OCI-LY7 (cell line): Measurements from ENCODE around the gene SOX2. TPM values are rescaled to one million over a fixed set of nuclear protein-coding genes. Genes with fewer than 3 reads are reported as not detected.

ENCODE experiments used
- BruUV-seq: library from RNA; stranded (reverse); fragments of 400-500 nt; replicated peaks from 2 replicates; lab custom pipeline; 2021; lab: Mats Ljungman, UMichigan
- CTCF ChIA-PET: fragments of 300-600 bp; sonication (Branson Sonifier 250); formaldehyde crosslinking; loops from one replicate; lab custom pipeline; 2022; ENCODE audit warnings: antibody characterized with exemption; ENCODE audit not compliant: unreplicated experiment; lab: Charles Lee
- POLR2A ChIA-PET: fragments of 300-600 bp; sonication (Branson Sonifier 250); formaldehyde crosslinking; loops from one replicate; lab custom pipeline; 2022; ENCODE audit warnings: antibody characterized with exemption; lab: Charles Lee
- DNase-seq: peaks from one replicate; pipeline ENCODE4 v3.0.0-alpha.2; 2015; ENCODE audit warnings: low spot score
- H2AFZ ChIP-seq: fragments of 200-600 bp; sonication (generic), shearing (Covaris generic); 2 replicates; pipeline ENCODE4 v1.6.1; 2014; ENCODE audit warnings: mild to moderate bottlenecking, antibody characterized with exemption, low read length, moderate library complexity
- H3K27ac ChIP-seq: fragments of 200-600 bp; sonication (generic); 2 replicates; pipeline ENCODE4 v1.5.1; 2014; ENCODE audit warnings: mixed run types, low read depth, mild to moderate bottlenecking, moderate library complexity, low read length, inconsistent platforms; ENCODE audit not compliant: poor library complexity, severe bottlenecking
- H3K36me3 ChIP-seq: fragments of 200-600 bp; sonication (generic); 2 replicates; pipeline ENCODE4 v1.6.1; 2014; ENCODE audit warnings: mild to moderate bottlenecking, antibody characterized with exemption, low read length, moderate library complexity, mixed read lengths; ENCODE audit not compliant: insufficient read depth
- H3K4me1 ChIP-seq: fragments of 200-600 bp; sonication (generic); 2 replicates; pipeline ENCODE4 v1.5.1; 2014; ENCODE audit warnings: mild to moderate bottlenecking, low read length; ENCODE audit not compliant: insufficient read depth, poor library complexity, severe bottlenecking
- H3K4me2 ChIP-seq: fragments of 200-600 bp; sonication (generic); 2 replicates; pipeline ENCODE4 v1.6.1; 2014; ENCODE audit warnings: mild to moderate bottlenecking, low read length
- H3K4me3 ChIP-seq: fragments of 200-600 bp; sonication (generic); 2 replicates; pipeline ENCODE4 v1.5.1; 2014; ENCODE audit warnings: mild to moderate bottlenecking, low read depth, low read length; ENCODE audit not compliant: poor library complexity, severe bottlenecking
- H3K79me2 ChIP-seq: fragments of 200-600 bp; sonication (generic); 2 replicates; pipeline ENCODE4 v1.6.1; 2016; ENCODE audit warnings: low read depth, mild to moderate bottlenecking, low read length, moderate library complexity, mixed read lengths; ENCODE audit not compliant: insufficient read depth
- H3K9me2 ChIP-seq: fragments of 200-600 bp; sonication (generic); 2 replicates; pipeline ENCODE4 v1.6.1; 2016; ENCODE audit warnings: mild to moderate bottlenecking, low read length, mixed read lengths; ENCODE audit not compliant: insufficient read depth
- H3K9me3 ChIP-seq: fragments of 200-600 bp; sonication (generic); 2 replicates; pipeline ENCODE4 v1.6.1; 2014; ENCODE audit warnings: mild to moderate bottlenecking, mixed run types, low read length, mixed read lengths
- H4K20me1 ChIP-seq: fragments of 200-600 bp; sonication (generic); 2 replicates; pipeline ENCODE4 v1.6.1; 2014; ENCODE audit warnings: mild to moderate bottlenecking, antibody characterized with exemption, low read length, moderate library complexity, mixed read lengths; ENCODE audit not compliant: insufficient read depth
- CTCF ChIP-seq: fragments of 200-600 bp; sonication (generic); conservative IDR thresholded peaks from 2 replicates; pipeline ENCODE4 v1.5.1; 2014; ENCODE audit warnings: mild to moderate bottlenecking, antibody characterized with exemption, low read length, moderate library complexity, mixed read lengths
- EZH2phosphoT487 ChIP-seq: fragments of 200-600 bp; sonication (generic); IDR thresholded peaks from 2 replicates; pipeline ENCODE4 v1.6.1; 2018; ENCODE audit warnings: low read depth, borderline replicate concordance, mild to moderate bottlenecking, mixed run types, antibody characterized with exemption, low read length, moderate library complexity, mixed read lengths
- intact Hi-C: fragments of 100-400 bp; cut with micrococcal nuclease; formaldehyde crosslinking; loops from one replicate; pipeline ENCODE4 v1.10.0; 2022; ENCODE audit not compliant: unreplicated experiment
- total RNA-seq, 2 experiments: library from RNA; depleted of rRNA in 1 of 2; stranded (reverse); fragments of >200 nt in 1 of 2; shearing (Covaris generic) in 1 of 2; gene quantifications; 2 replicates each; pipeline ENCODE4 v1.2.3, GENCODE V29; 2014 to 2022

The SOX2 gene
- total RNA-seq, 2 experiments from 2014 or later = 11.3 to 33.5 TPM

- Histone ChIP-seq H3K9me3 (no peaks in the 10 kb centered on the region), H3K79me2 (no peaks in the 10 kb centered on the region), H4K20me1 (no peaks in the 10 kb centered on the region), H3K4me1 (peaks cover 29% of the 10 kb centered on the region), H3K4me3 (peak overlapping the region; percentile 55), H3K4me2 (peak overlapping the region; percentile 75), H2AFZ (peak overlapping the region; percentile 95), H3K9me2 (no peaks in the 10 kb centered on the region), H3K27ac (no peak overlapping the region), H3K36me3 (no peaks in the 10 kb centered on the region)
- no peak for DNase-seq
- ChIA-PET POLR2A (interaction anchor here (0.6 to 1.4 kb wide), 6 partner anchors 17 to 994 kb away, joined by 3 to 6 read pairs (median 4); no protein-coding TSS in a partner anchor), CTCF (interaction anchor here (0.6 to 2.1 kb wide), 7 partner anchors 13 to 749 kb away, joined by 3 to 14 read pairs (median 3); no protein-coding TSS in a partner anchor)
- TF ChIP-seq CTCF (no peak), EZH2phosphoT487 (no peak)
- BruUV-seq = no TSS peak
- intact Hi-C loops = loop anchor here (2.0 to 5.0 kb wide), 3 partner anchors 214 to 599 kb away; no protein-coding TSS in a partner anchor
Observed at GRCh38 chr3:181701096-181701495, 10.6 kb upstream of the SOX2 start.

GRCh38 chr3:181703601-181704420, 7.9 kb upstream of the SOX2 start:
- CTCF ChIA-PET = no interaction called here
- intact Hi-C loops = loop anchor here (5.0 kb wide), 2 partner anchors 217 to 602 kb away; no protein-coding TSS in a partner anchor
- H3K36me3 ChIP-seq = no peaks in the 10 kb centered on the region
- BruUV-seq = no TSS peak
- H3K79me2 ChIP-seq = no peaks in the 10 kb centered on the region
- TF ChIP-seq EZH2phosphoT487 (no peak), CTCF (no peak)
- no peaks in the 10 kb centered on the region for H3K9me3 ChIP-seq
- DNase-seq = no peak
- H3K27ac ChIP-seq = no peak overlapping the region
- H3K4me3 ChIP-seq = no peak overlapping the region
- H3K9me2 ChIP-seq = no peaks in the 10 kb centered on the region
- H3K4me2 ChIP-seq = no peak overlapping the region
- POLR2A ChIA-PET = no interaction called here
- no peak overlapping the region; the same call in 1 of the 2 replicates for H2AFZ ChIP-seq
- H3K4me1 ChIP-seq = peaks cover 44% of the 10 kb centered on the region
- H4K20me1 ChIP-seq = no peaks in the 10 kb centered on the region
